DND-41 (cell line): Measurements from ENCODE around the gene KCNG2.

Source experiments
- ATAC-seq: fragments of 200-7000 bp; cut with Tn5 transposase; 3 replicates; pipeline ENCODE4 v1.9.1; 2021; ENCODE audit warnings: low read depth; ENCODE audit not compliant: insufficient read depth
- DNase-seq: peaks from one replicate; pipeline ENCODE4 v3.0.0-alpha.2; 2020
- H2AFZ ChIP-seq: 2 replicates; pipeline ENCODE4 v1.6.0; 2012; ENCODE audit warnings: low read depth, low read length
- H3K27ac ChIP-seq: 2 replicates; pipeline ENCODE4 v1.5.1; 2012; ENCODE audit warnings: low read length, inconsistent platforms
- H3K27me3 ChIP-seq: fragments of 200-600 bp; sonication (generic); 2 replicates; pipeline ENCODE4 v1.6.0; 2012; ENCODE audit warnings: low read length, mild to moderate bottlenecking, inconsistent platforms; ENCODE audit not compliant: insufficient read depth, poor library complexity
- H3K36me3 ChIP-seq: 2 replicates; pipeline ENCODE4 v1.5.1; 2012; ENCODE audit warnings: low read length, inconsistent platforms; ENCODE audit not compliant: insufficient read depth
- H3K4me1 ChIP-seq: 2 replicates; pipeline ENCODE4 v1.5.1; 2012; ENCODE audit warnings: mild to moderate bottlenecking, low read length; ENCODE audit not compliant: insufficient read depth
- H3K4me2 ChIP-seq: 2 replicates; pipeline ENCODE4 v1.6.0; 2012; ENCODE audit warnings: mild to moderate bottlenecking, moderate library complexity, low read length, inconsistent platforms; ENCODE audit not compliant: insufficient read depth
- H3K4me3 ChIP-seq, 2 experiments: fragments of 200-600 bp in 1 of 2; shearing (Covaris generic) in 1 of 2; 2 replicates each; pipeline ENCODE4 v1.5.1; 2012 to 2016; ENCODE audit warnings: inconsistent platforms in 2 of 2, low read length in 2 of 2, mild to moderate bottlenecking in 2 of 2, low read depth in 1 of 2, moderate library complexity in 1 of 2
- H3K79me2 ChIP-seq: 2 replicates; pipeline ENCODE4 v1.6.0; 2012; ENCODE audit warnings: low read length, inconsistent platforms; ENCODE audit not compliant: insufficient read depth
- H3K9ac ChIP-seq: 2 replicates; pipeline ENCODE4 v1.6.0; 2012; ENCODE audit warnings: low read depth, mild to moderate bottlenecking, inconsistent platforms, low read length, moderate library complexity
- H3K9me3 ChIP-seq: 2 replicates; pipeline ENCODE4 v1.5.1; 2012; ENCODE audit warnings: low read length, moderate library complexity, mild to moderate bottlenecking, inconsistent platforms; ENCODE audit not compliant: insufficient read depth, severe bottlenecking
- H4K20me1 ChIP-seq: 2 replicates; pipeline ENCODE4 v1.6.0; 2012; ENCODE audit warnings: low read length; ENCODE audit not compliant: insufficient read depth
- CTCF ChIP-seq: IDR thresholded peaks from 2 replicates; pipeline ENCODE4 v1.5.1; 2012; ENCODE audit warnings: borderline replicate concordance, low read length, moderate library complexity, mild to moderate bottlenecking; ENCODE audit not compliant: poor library complexity, severe bottlenecking; ENCODE audit errors: extremely low read depth
- EZH2 ChIP-seq: IDR thresholded peaks from 3 replicates; pipeline ENCODE4 v1.6.1; 2012; ENCODE audit warnings: borderline replicate concordance, low read depth, mild to moderate bottlenecking, moderate library complexity, low read length, inconsistent platforms; ENCODE audit not compliant: severe bottlenecking

Gene KCNG2

DNA sequence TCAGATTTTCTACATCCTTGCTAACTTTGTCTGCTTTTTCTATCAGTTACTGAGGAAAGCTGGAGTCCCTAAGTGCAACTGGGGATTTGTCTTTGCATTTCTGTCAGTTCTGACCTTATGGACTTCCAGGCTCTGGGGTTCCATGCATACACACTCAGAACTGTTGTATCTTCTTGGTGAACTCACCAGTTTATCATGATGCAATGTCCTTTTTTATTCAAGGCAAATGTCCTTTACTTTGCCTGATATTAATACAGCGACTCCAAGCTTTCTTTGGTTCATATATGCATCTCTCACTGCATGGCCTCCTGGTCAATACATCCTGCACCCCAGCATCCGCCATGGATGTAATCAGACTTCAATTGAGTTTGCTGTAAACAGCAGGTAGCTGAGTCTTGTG is 109.0 kb downstream of the KCNG2 start:
- peaks cover 45% of the 10 kb centered on the region for H3K36me3 ChIP-seq
- TF ChIP-seq EZH2: no peak
- no peak for TF ChIP-seq CTCF
- no peak for ATAC-seq
- peaks cover 7% of the 10 kb centered on the region; the same call in 1 of the 2 replicates for H3K79me2 ChIP-seq
- no peak for DNase-seq
- no peak overlapping the region for H3K9ac ChIP-seq
- H3K9me3 ChIP-seq: no peaks in the 10 kb centered on the region
- no peak overlapping the region for H2AFZ ChIP-seq
- H3K4me1 ChIP-seq: no peaks in the 10 kb centered on the region
- peaks cover 4% of the 10 kb centered on the region; the same call in 1 of the 2 replicates for H4K20me1 ChIP-seq
- H3K27ac ChIP-seq: no peak overlapping the region
- no peak overlapping the region for H3K4me2 ChIP-seq
- H3K4me3 ChIP-seq: no peak overlapping the region
- H3K27me3 ChIP-seq: no peaks in the 10 kb centered on the region

GRCh38 chr18:79910563-79911343 is 113.0 kb downstream of the KCNG2 start:
- TF ChIP-seq EZH2 (no peak), CTCF (no peak)
- peaks cover 39% of the 10 kb centered on the region for H3K36me3 ChIP-seq
- no peak overlapping the region for H3K4me3 ChIP-seq
- H3K27ac ChIP-seq: no peak overlapping the region
- H3K9ac ChIP-seq: no peak overlapping the region
- no peaks in the 10 kb centered on the region for H3K4me1 ChIP-seq
- H3K4me2 ChIP-seq: no peak overlapping the region
- H3K9me3 ChIP-seq: no peaks in the 10 kb centered on the region
- H3K79me2 ChIP-seq: peaks cover 9% of the 10 kb centered on the region
- no peaks in the 10 kb centered on the region for H3K27me3 ChIP-seq
- no peak for ATAC-seq
- H2AFZ ChIP-seq: no peak overlapping the region
- H4K20me1 ChIP-seq: peaks cover 23% of the 10 kb centered on the region
- no peak for DNase-seq

GRCh38 chr18:79911344-79912270 is 113.9 kb downstream of the KCNG2 start:
- H4K20me1 ChIP-seq: peaks cover 30% of the 10 kb centered on the region
- no peak overlapping the region for H3K4me2 ChIP-seq
- DNase-seq (no peak), ATAC-seq (no peak)
- H3K27me3 ChIP-seq: no peaks in the 10 kb centered on the region
- H3K79me2 ChIP-seq: peaks cover 14% of the 10 kb centered on the region
- H3K27ac ChIP-seq: no peak overlapping the region
- TF ChIP-seq CTCF (no peak), EZH2 (no peak)
- no peak overlapping the region for H3K9ac ChIP-seq
- H3K4me1 ChIP-seq: no peaks in the 10 kb centered on the region
- no peak overlapping the region for H2AFZ ChIP-seq
- no peaks in the 10 kb centered on the region for H3K9me3 ChIP-seq
- no peak overlapping the region for H3K4me3 ChIP-seq
- H3K36me3 ChIP-seq: peaks cover 47% of the 10 kb centered on the region
